ENCODE results near the gene C5orf47.

Gene C5orf47

DNA sequence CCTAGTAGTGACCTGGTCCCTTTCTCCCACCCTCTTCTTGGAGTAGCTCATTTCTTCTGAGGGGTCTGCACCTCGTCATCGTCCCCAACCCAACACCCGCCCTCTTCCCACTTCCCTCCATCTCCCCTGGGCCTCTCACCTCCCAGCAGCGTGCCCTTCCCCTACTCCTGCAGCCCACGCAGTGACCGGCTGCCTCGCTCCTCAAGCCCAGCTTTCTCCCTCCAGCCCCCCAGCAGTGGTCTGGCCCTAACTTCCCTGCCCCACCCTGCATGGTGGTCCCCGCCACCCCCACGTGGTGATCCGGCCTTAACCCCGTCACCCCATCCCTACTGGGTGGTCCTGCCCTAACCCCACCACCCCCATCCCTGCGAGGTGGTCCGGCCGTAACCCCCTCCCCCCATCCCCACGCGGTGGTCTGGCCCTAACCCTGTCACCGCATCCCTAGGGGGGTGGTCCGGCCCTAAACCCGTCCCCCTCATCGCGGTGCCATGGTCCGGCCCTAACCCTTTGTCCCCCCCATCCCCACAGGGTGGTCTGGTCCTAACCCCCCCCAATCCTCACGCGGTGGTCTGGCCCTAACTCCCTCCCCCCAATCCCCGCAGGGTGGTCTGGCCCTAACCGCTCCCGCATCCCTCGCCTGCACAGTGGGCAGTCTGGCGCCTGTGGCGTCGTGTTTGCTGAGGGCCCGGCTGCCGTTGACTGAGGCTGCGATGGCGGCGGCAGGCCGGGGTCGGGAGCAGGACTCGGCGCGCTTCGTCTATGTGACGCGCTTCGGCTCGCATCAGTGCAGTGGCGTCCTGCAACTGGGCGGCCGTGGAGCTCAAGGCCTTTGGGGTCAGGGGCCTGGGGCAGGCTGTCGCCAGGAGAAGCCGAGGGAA lies at the start of gene C5orf47:
TSS of gene C5orf47 (plus strand) at position 617 of the 878 bp plus-strand sequence. CDS start at position 711, 94 bp downstream.
- DNase-seq = no peak

GRCh38 chr5:173940269-173940668 lies 48.7 kb upstream of the C5orf47 start:
- DNase-seq = no peak

- no peak for DNase-seq
Observed at GRCh38 chr5:173941102-173941501, 47.9 kb upstream of the C5orf47 start.

GRCh38 chr5:173941758-173942401 lies 47.1 kb upstream of the C5orf47 start:
- DNase-seq = no peak

- no peak for DNase-seq
Observed at GRCh38 chr5:173944511-173944910, 44.5 kb upstream of the C5orf47 start.

- no peak for DNase-seq
Observed at GRCh38 chr5:173945160-173945559, 43.8 kb upstream of the C5orf47 start.

- DNase-seq = no peak
Observed at GRCh38 chr5:173946323-173946722, 42.6 kb upstream of the C5orf47 start.

- DNase-seq = no peak
Observed at GRCh38 chr5:173950829-173951228, 38.1 kb upstream of the C5orf47 start.

DNA sequence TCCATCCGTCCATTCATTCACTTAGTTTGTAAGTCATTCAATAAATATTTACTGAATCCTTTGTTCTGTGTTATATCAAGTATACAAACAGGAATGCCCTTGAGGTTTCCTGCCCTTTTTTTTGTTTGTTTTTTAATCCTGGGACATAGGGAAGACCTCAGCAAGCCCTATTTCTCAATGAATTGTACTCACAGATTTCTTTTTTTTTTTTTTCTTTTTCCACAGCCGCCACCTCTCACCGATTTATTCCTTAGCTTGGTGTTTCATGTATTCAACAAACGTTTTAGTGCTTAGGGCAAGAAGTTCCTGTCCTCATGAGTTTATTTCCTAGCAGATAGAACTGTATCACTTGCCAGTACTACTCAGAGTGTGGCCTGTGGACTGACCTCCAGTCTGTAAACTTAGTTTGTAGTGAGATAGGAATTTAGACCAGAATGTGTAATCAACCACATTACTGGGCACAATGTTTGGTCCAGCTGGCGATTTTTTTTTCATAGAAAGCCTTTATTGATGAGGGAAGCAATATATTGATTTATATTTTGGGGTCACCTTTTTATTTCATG lies 35.4 kb upstream of the C5orf47 start:
- DNase-seq = no peak

GRCh38 chr5:173954671-173955521 lies 34.1 kb upstream of the C5orf47 start:
- no peak for DNase-seq

DNA sequence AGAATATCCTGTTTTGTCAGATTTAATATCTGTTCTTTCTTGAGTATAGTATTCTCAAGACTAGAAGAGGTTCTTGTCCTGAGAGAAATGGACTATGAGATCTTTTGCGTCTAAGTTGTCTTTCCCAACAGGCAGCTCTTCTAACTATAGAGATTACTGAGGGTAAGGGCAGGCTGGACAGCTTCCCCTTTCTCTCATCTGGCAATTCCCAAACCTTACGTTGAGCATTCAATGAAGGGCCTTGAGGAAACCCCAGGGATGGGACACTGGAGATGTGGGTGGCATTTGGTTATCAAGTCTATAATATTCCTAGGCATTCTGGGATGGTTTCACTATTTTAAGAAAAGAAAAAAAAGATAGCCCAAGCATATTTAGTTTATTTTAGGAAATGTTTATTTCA lies 28.0 kb upstream of the C5orf47 start:
- DNase-seq = no peak

GRCh38 chr5:173961418-173961817 lies 27.6 kb upstream of the C5orf47 start:
- no peak for DNase-seq

- DNase-seq = no peak
Observed at GRCh38 chr5:173962436-173962972, 26.5 kb upstream of the C5orf47 start.

DNA sequence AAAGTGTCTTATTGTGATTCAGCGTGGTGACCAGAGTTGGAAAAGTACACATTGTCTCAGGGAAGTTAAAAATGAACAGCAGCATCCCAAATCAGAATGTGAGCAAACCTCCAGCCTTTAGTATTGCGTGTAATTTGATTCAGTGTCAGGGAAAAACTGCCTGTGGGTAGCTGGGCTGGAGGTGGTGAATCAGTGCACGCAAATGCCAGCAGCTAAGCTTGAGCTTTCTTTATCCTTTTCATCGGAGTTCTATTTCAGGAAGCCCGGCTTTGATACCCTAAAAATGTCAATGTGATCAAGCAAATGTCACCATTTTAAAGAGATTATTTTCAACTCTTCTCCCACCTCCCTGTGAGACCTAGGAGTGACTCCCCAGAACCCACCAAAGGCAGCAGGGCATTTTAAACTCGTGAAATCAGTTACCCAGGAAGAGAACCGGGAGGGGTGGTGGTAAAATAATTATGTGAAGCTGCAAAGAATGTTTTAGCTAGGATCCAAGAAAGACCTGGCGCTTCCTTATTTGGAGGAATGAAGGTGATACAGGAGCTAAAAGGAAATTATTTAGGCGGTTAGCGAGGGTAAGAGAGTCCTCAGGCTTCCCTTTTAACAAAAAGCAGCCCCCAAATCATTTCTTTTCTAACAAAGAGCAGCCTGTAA lies 25.7 kb upstream of the C5orf47 start:
- DNase-seq = peak in 1 of 2 donors; percentile 22

DNA sequence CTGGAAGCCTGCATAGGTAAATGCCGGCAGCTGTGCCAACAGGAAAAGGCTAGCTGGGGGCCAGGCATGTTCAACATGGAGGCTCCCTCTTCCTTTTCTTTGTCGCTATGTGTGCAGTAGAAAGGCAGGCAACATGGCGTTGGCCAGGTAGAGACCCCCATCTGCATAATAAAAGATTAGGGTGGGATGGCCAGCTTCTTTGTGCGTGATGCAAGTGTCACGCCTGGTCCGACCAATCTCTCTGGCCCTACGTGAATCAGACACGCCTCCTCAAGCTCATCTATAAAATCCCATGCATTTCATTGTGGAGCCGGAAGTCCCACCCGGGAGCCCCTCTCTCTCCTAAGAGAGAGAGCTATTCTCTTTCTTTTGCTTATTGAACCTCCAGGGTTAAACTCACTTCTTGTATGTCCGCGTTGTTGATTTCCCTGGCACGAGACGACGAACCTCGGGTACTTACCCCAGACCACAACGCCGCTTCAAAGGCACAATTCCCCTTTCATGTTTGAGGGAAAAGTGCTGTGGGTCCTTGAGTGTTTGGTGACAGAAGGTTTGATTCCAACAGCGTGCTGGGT lies 25.0 kb upstream of the C5orf47 start:
- no peak for DNase-seq

- DNase-seq = no peak
Observed at GRCh38 chr5:173964506-173964905, 24.5 kb upstream of the C5orf47 start.

- no peak for DNase-seq
Observed at GRCh38 chr5:173967241-173967640, 21.7 kb upstream of the C5orf47 start.

- DNase-seq = no peak
Observed at GRCh38 chr5:173968154-173968797, 20.7 kb upstream of the C5orf47 start.

GRCh38 chr5:173969167-173970049 lies 19.6 kb upstream of the C5orf47 start:
- no peak for DNase-seq

Measured in hippocampal formation (tissue), 2 donors.